K562 (cell line): ENCODE data around the gene PAIP1. TPM values are rescaled to one million over a fixed set of nuclear protein-coding genes. Genes with fewer than 3 reads are reported as not detected.

Experiments used
- CCNT2 ChIP-seq: IDR thresholded peaks from 2 replicates; pipeline ENCODE4 v1.6.1; 2011; ENCODE audit warnings: borderline replicate concordance, low read depth, mild to moderate bottlenecking, moderate library complexity, mixed read lengths, low read length; ENCODE audit not compliant: insufficient read length; ENCODE audit errors: extremely low read depth
- CLOCK ChIP-seq: fragments of 250-450 bp; sonication (Bioruptor Pico); IDR thresholded peaks from 2 replicates; pipeline ENCODE4 v1.4.0; 2020; ENCODE audit warnings: mild to moderate bottlenecking, moderate library complexity, borderline replicate concordance
- MCM3 ChIP-seq: fragments of 450-650 bp; IDR thresholded peaks from 2 replicates; pipeline ENCODE4 v1.6.1; 2016
- MYBL2 ChIP-seq, 2 experiments: fragments of 450-650 bp in 1 of 2; sonication (generic) in 1 of 2; formaldehyde crosslinking in 1 of 2; IDR thresholded peaks; 2 replicates each; pipeline versions ENCODE4 v1.6.1 to v1.8.1; 2017 to 2022; ENCODE audit warnings: borderline replicate concordance in 1 of 2, inconsistent platforms in 1 of 2, low read depth in 1 of 2, mild to moderate bottlenecking in 1 of 2, missing genetic modification reagents in 1 of 2, moderate library complexity in 1 of 2
- NFYB ChIP-seq: IDR thresholded peaks from 2 replicates; pipeline ENCODE4 v1.6.1; 2011; ENCODE audit warnings: mild to moderate bottlenecking, moderate library complexity; ENCODE audit not compliant: insufficient read length; ENCODE audit errors: extremely low read depth
- PBX2 ChIP-seq, 2 experiments: IDR thresholded peaks in 1 of 2; conservative IDR thresholded peaks in 1 of 2; 2 replicates each; pipeline ENCODE4 v1.6.1; 2016; ENCODE audit warnings: low read depth in 2 of 2, mild to moderate bottlenecking in 1 of 2, missing compliant biosample characterization in 1 of 2, missing genetic modification characterization in 1 of 2, moderate library complexity in 1 of 2
- TCFL5 ChIP-seq: fragments of 250-450 bp; sonication (Bioruptor Pico); conservative IDR thresholded peaks from 2 replicates; pipeline ENCODE4 v1.6.1; 2021; ENCODE audit warnings: mild to moderate bottlenecking, moderate library complexity, matching md5 sums
- YY1 ChIP-seq, 3 experiments: IDR thresholded peaks; 2 replicates each; pipeline ENCODE4 v1.6.1; 2011; ENCODE audit warnings: low read length in 2 of 3, mild to moderate bottlenecking in 2 of 3, moderate library complexity in 2 of 3, borderline replicate concordance in 1 of 3, control low read depth in 1 of 3, low read depth in 1 of 3; ENCODE audit not compliant: insufficient read depth in 3 of 3, insufficient replicate concordance in 2 of 3, control insufficient read depth in 1 of 3, insufficient read length in 1 of 3; ENCODE audit errors: extremely low read depth in 1 of 3
- ZNF165 ChIP-seq: fragments of 250-450 bp; sonication (Bioruptor Pico); IDR thresholded peaks from 2 replicates; pipeline ENCODE4 v1.4.0; 2020; ENCODE audit warnings: borderline replicate concordance
- ZNF395 ChIP-seq: fragments of 200-800 bp; sonication (Bioruptor generic); IDR thresholded peaks from 2 replicates; pipeline ENCODE4 v1.6.1; 2017; ENCODE audit warnings: missing genetic modification characterization, missing compliant biosample characterization
- polyA plus RNA-seq, 8 experiments: library from polyadenylated mRNA; depleted of rRNA in 4 of 8; stranded (reverse) in 5 of 8; unstranded in 3 of 8; fragments of >200 nt; fragmentation: Nextera tagmentation in 2 of 8; fragmentation: Illumina TruSeq in 1 of 8; extraction: Ambion mirVana in 2 of 8; extraction: Trizol in 1 of 8; gene quantifications; 2 replicates each; pipeline versions ENCODE4 v1.2.1 to v1.2.3, GENCODE V29; 2011 to 2014; ENCODE audit warnings: inconsistent platforms in 1 of 8, missing spikeins in 1 of 8
- total RNA-seq, 7 experiments: library from RNA; depleted of rRNA in 6 of 7; stranded (reverse); fragments of >200 nt in 6 of 7; fragmentation: Illumina TruSeq in 2 of 7; extraction: Trizol in 2 of 7; gene quantifications; 2 replicates each; pipeline versions ENCODE4 v1.2.1 to v1.2.3, GENCODE V29; 2011 to 2021; ENCODE audit warnings: low replicate concordance in 1 of 7
- TF ChIP-seq, protein P1 (sequence below): fragments of 200-800 bp; sonication (Bioruptor generic); IDR thresholded peaks from 2 replicates; pipeline ENCODE4 v1.6.1; 2016; ENCODE audit warnings: missing genetic modification characterization, missing compliant biosample characterization

PAIP1 gene
- total and polyA plus RNA-seq, 9 of the 15 experiments (the other 6 are each of a cell fraction or from before 2014, with no cell fraction given) = 51.7 to 181 (median 102) TPM

DNA sequence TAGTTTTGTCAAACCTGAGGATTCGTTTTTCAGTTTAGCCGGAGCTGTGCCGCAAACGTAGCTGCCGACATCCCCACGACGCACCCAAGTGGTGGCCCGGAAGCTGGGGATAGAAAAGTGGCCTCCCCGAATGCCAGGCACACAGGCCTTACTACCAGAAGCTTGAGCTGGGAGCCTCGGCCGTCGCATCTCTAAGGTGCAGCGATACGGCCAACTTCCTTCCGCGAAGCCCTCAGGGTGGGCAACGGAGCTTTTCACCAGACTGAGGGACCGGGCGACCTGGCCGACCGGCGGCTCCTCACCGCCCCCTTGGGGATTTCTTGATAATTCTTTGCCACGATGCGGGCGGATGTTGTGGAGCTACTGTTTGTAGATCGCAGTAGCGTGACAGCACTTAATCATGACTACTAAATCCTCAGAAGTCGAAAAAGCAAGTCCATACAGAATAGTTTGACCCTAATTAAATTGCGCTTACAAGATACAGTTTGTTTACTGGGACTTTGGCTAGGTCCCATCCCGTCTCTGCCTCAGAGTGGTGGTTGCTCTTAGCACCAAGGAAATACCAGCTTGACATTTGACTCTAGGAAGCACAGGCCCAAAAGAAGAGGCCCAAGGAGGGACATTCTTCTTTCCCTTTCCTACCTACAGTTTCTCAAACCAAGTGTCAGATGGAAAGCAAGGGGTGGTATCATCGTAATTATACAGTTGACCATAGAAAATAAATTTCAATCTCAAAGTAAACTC is 72.6 kb downstream of the PAIP1 start (continued):
- TF ChIP-seq ZNF395 (CRISPR knock-in tag) (peak; percentile 27; the same call in 1 of the 2 replicates), CCNT2 (no peak), PBX2 (CRISPR knock-in tag; IDR thresholded peaks at IDR 0.05; ENCODE audit: low read depth) (no peak), PBX2 (tag; conservative IDR thresholded peaks at IDR 0.05; ENCODE audit: low read depth) (peak; percentile 83), MCM3 (no peak), MYBL2 (IDR thresholded peaks at IDR 0.05; ENCODE audit: low read depth) (no peak), MYBL2 (CRISPR knock-in tag; IDR thresholded peaks at IDR 0.05; ENCODE audit: borderline replicate concordance) (no peak), TCFL5 (no peak), CLOCK (CRISPR knock-in tag) (no peak), NFYB (no peak), YY1 (IDR thresholded peaks at IDR 0.05; ENCODE audit: borderline replicate concordance in 1 of 3, control insufficient read depth in 1 of 3, extremely low read depth in 1 of 3, insufficient read depth in 3 of 3, insufficient read length in 1 of 3, insufficient replicate concordance in 2 of 3, low read depth in 1 of 3, low read length in 2 of 3) (peak in 2 of 3 experiments; percentile 37 to 70), ZNF165 (no peak)
- TF ChIP-seq, protein P1, sequence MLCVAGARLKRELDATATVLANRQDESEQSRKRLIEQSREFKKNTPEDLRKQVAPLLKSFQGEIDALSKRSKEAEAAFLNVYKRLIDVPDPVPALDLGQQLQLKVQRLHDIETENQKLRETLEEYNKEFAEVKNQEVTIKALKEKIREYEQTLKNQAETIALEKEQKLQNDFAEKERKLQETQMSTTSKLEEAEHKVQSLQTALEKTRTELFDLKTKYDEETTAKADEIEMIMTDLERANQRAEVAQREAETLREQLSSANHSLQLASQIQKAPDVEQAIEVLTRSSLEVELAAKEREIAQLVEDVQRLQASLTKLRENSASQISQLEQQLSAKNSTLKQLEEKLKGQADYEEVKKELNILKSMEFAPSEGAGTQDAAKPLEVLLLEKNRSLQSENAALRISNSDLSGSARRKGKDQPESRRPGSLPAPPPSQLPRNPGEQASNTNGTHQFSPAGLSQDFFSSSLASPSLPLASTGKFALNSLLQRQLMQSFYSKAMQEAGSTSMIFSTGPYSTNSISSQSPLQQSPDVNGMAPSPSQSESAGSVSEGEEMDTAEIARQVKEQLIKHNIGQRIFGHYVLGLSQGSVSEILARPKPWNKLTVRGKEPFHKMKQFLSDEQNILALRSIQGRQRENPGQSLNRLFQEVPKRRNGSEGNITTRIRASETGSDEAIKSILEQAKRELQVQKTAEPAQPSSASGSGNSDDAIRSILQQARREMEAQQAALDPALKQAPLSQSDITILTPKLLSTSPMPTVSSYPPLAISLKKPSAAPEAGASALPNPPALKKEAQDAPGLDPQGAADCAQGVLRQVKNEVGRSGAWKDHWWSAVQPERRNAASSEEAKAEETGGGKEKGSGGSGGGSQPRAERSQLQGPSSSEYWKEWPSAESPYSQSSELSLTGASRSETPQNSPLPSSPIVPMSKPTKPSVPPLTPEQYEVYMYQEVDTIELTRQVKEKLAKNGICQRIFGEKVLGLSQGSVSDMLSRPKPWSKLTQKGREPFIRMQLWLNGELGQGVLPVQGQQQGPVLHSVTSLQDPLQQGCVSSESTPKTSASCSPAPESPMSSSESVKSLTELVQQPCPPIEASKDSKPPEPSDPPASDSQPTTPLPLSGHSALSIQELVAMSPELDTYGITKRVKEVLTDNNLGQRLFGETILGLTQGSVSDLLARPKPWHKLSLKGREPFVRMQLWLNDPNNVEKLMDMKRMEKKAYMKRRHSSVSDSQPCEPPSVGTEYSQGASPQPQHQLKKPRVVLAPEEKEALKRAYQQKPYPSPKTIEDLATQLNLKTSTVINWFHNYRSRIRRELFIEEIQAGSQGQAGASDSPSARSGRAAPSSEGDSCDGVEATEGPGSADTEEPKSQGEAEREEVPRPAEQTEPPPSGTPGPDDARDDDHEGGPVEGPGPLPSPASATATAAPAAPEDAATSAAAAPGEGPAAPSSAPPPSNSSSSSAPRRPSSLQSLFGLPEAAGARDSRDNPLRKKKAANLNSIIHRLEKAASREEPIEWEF (CRISPR knock-in tag) = no peak
